Retinal pigment epithelial cell (primary cell): ENCODE measurements around the gene SLC35F5.

Experiments
- DNase-seq: peaks from one replicate; pipeline ENCODE4 v3.0.0-alpha.2; 2010; ENCODE audit warnings: low read depth
- H3K4me3 ChIP-seq: 2 replicates; pipeline ENCODE4 v1.5.1; 2011; ENCODE audit warnings: mild to moderate bottlenecking, low read length, control low read depth, moderate library complexity
- CTCF ChIP-seq: conservative IDR thresholded peaks from 2 replicates; pipeline ENCODE4 v1.5.1; 2011; ENCODE audit warnings: low read depth, low read length, control low read depth, inconsistent platforms

The SLC35F5 gene

GRCh38 chr2:113723411-113723810 lies 33.0 kb downstream of the SLC35F5 start:
- TF ChIP-seq CTCF = no peak
- no peak for DNase-seq
- H3K4me3 ChIP-seq = no peak overlapping the region

- TF ChIP-seq CTCF = peak; percentile 53
- no peak for DNase-seq
- no peak overlapping the region for H3K4me3 ChIP-seq
Measured at GRCh38 chr2:113720167-113720566, 36.3 kb downstream of the SLC35F5 start.

- no peak overlapping the region for H3K4me3 ChIP-seq
- DNase-seq = no peak
- TF ChIP-seq CTCF = no peak
Measured at GRCh38 chr2:113716291-113716690, 40.2 kb downstream of the SLC35F5 start.

GRCh38 chr2:113712941-113713340 lies 43.5 kb downstream of the SLC35F5 start:
- no peak overlapping the region for H3K4me3 ChIP-seq
- peak; percentile 50 for DNase-seq
- no peak for TF ChIP-seq CTCF

GRCh38 chr2:113711851-113712250 lies 44.6 kb downstream of the SLC35F5 start:
- H3K4me3 ChIP-seq = no peak overlapping the region
- peak; percentile 96 for DNase-seq
- TF ChIP-seq CTCF = no peak

- no peak overlapping the region for H3K4me3 ChIP-seq
- no peak for DNase-seq
- TF ChIP-seq CTCF = no peak
Measured at GRCh38 chr2:113709022-113709421, 47.4 kb downstream of the SLC35F5 start.

GRCh38 chr2:113707106-113707505 lies 49.3 kb downstream of the SLC35F5 start:
- DNase-seq = no peak
- TF ChIP-seq CTCF = no peak
- H3K4me3 ChIP-seq = no peak overlapping the region
